Neural progenitor cell (in vitro differentiated cells): ENCODE data around the gene HAUS8. TPM values are rescaled to one million over a fixed set of nuclear protein-coding genes. Genes with fewer than 3 reads are reported as not detected.

ENCODE experiments used
- DNase-seq: peaks from one replicate; pipeline ENCODE4 v3.0.0-alpha.2; 2016; ENCODE audit warnings: low spot score
- H2AFZ ChIP-seq: fragments of 200-600 bp; sonication (generic); replicated peaks from 2 replicates; pipeline ENCODE4 v1.6.1; 2016; ENCODE audit warnings: antibody characterized with exemption
- H3F3A ChIP-seq: fragments of 200-600 bp; sonication (generic); 2 replicates; pipeline ENCODE4 v1.6.1; 2016; ENCODE audit warnings: antibody characterized with exemption, low read depth
- H3K27ac ChIP-seq: fragments of 200-600 bp; sonication (generic); 2 replicates; pipeline ENCODE4 v1.5.1; 2016; ENCODE audit warnings: mild to moderate bottlenecking
- H3K27me3 ChIP-seq: fragments of 200-600 bp; sonication (generic); 2 replicates; pipeline ENCODE4 v1.6.1; 2016; ENCODE audit warnings: mild to moderate bottlenecking, moderate library complexity
- H3K36me3 ChIP-seq: fragments of 200-600 bp; sonication (generic); 2 replicates; pipeline ENCODE4 v1.5.1; 2016
- H3K4me1 ChIP-seq: fragments of 200-600 bp; sonication (generic); 2 replicates; pipeline ENCODE4 v1.6.1; 2016; ENCODE audit warnings: mixed run types
- H3K4me2 ChIP-seq: fragments of 200-600 bp; sonication (generic); 2 replicates; pipeline ENCODE4 v1.6.1; 2016
- H3K4me3 ChIP-seq: fragments of 200-600 bp; sonication (generic); 2 replicates; pipeline ENCODE4 v1.5.1; 2016
- H3K79me2 ChIP-seq: fragments of 200-600 bp; sonication (generic); 2 replicates; pipeline ENCODE4 v1.6.1; 2016; ENCODE audit warnings: low read depth
- H3K9ac ChIP-seq: fragments of 200-600 bp; sonication (generic); 2 replicates; pipeline ENCODE4 v1.6.1; 2016
- H3K9me3 ChIP-seq: fragments of 200-600 bp; sonication (generic); 2 replicates; pipeline ENCODE4 v1.5.1; 2016; ENCODE audit warnings: low read depth
- H4K20me1 ChIP-seq: fragments of 200-600 bp; sonication (generic); 2 replicates; pipeline ENCODE4 v1.6.1; 2016; ENCODE audit warnings: low read depth
- H3K27ac Mint-ChIP-seq: 3 replicates; pipeline ENCODE4 v1.8.0; 2021; ENCODE audit warnings: mixed read lengths
- H3K27me3 Mint-ChIP-seq: 2 replicates; pipeline ENCODE4 v1.8.0; 2022; ENCODE audit warnings: low read depth, mild to moderate bottlenecking, inconsistent platforms, moderate library complexity, mixed read lengths; ENCODE audit not compliant: insufficient read depth
- H3K36me3 Mint-ChIP-seq: 3 replicates; pipeline ENCODE4 v1.8.0; 2021; ENCODE audit warnings: mixed read lengths
- H3K4me1 Mint-ChIP-seq: 3 replicates; pipeline ENCODE4 v1.8.0; 2021; ENCODE audit warnings: mixed read lengths
- H3K4me3 Mint-ChIP-seq: 3 replicates; pipeline ENCODE4 v1.8.0; 2021; ENCODE audit warnings: mild to moderate bottlenecking, moderate library complexity, mixed read lengths
- H3K9me3 Mint-ChIP-seq: 3 replicates; pipeline ENCODE4 v1.8.0; 2020; ENCODE audit warnings: mixed read lengths
- CTCF ChIP-seq: fragments of 200-600 bp; sonication (generic); IDR thresholded peaks from 2 replicates; pipeline ENCODE4 v1.5.1; 2017; ENCODE audit warnings: antibody characterized with exemption, mild to moderate bottlenecking
- EZH2 ChIP-seq: fragments of 200-600 bp; sonication (generic); IDR thresholded peaks from 2 replicates; pipeline ENCODE4 v1.6.1; 2017; ENCODE audit warnings: antibody characterized with exemption, mild to moderate bottlenecking, moderate library complexity
- EZH2phosphoT487 ChIP-seq: fragments of 200-600 bp; sonication (generic); IDR thresholded peaks from 2 replicates; pipeline ENCODE4 v1.6.1; 2017; ENCODE audit warnings: antibody characterized with exemption
- total RNA-seq: library from RNA; depleted of rRNA; stranded (reverse); fragments of >200 nt; gene quantifications from 2 replicates; pipeline ENCODE4 v1.2.3, GENCODE V29; 2015; ENCODE audit warnings: low replicate concordance

HAUS8 gene
- total RNA-seq, 1 donor from 2014 or later, result 15.6 TPM

- Histone ChIP-seq H2AFZ (no peak overlapping the region), H3K79me2 (peaks cover 49% of the 10 kb centered on the region), H3K27me3 (no peaks in the 10 kb centered on the region), H3K36me3 (no peaks in the 10 kb centered on the region), H3K27ac (no peak overlapping the region), H3K4me2 (no peak overlapping the region), H3K4me3 (no peak overlapping the region), H3K9ac (no peak overlapping the region), H3K4me1 (peaks cover 3% of the 10 kb centered on the region), H4K20me1 (peaks cover 33% of the 10 kb centered on the region), H3F3A (peaks cover 10% of the 10 kb centered on the region), H3K9me3 (no peaks in the 10 kb centered on the region)
- Mint-ChIP-seq H3K4me3 (no peak overlapping the region), H3K27ac (no peak overlapping the region), H3K4me1 (peaks cover 33% of the 10 kb centered on the region), H3K9me3 (peaks cover 2% of the 10 kb centered on the region), H3K27me3 (no peaks in the 10 kb centered on the region), H3K36me3 (peaks cover 32% of the 10 kb centered on the region)
- DNase-seq, result no peak
- TF ChIP-seq EZH2, result no peak
- no peak for TF ChIP-seq CTCF
- TF ChIP-seq EZH2phosphoT487, result no peak
Observed at GRCh38 chr19:17069193-17069592, 6.1 kb downstream of the HAUS8 start.

GRCh38 chr19:17063428-17063827, 11.8 kb downstream of the HAUS8 start:
- Mint-ChIP-seq H3K27me3 (no peaks in the 10 kb centered on the region), H3K4me3 (no peak overlapping the region), H3K27ac (no peak overlapping the region), H3K4me1 (peaks cover 9% of the 10 kb centered on the region), H3K9me3 (peaks cover 3% of the 10 kb centered on the region), H3K36me3 (peaks cover 30% of the 10 kb centered on the region)
- no peaks in the 10 kb centered on the region for H3K4me1 ChIP-seq
- H3F3A ChIP-seq, result peaks cover 4% of the 10 kb centered on the region
- H3K4me2 ChIP-seq, result no peak overlapping the region
- no peaks in the 10 kb centered on the region for H3K27me3 ChIP-seq
- no peak overlapping the region for H2AFZ ChIP-seq
- H3K27ac ChIP-seq, result no peak overlapping the region
- no peak for TF ChIP-seq CTCF
- TF ChIP-seq EZH2, result no peak
- TF ChIP-seq EZH2phosphoT487, result no peak
- no peak overlapping the region for H3K4me3 ChIP-seq
- DNase-seq, result no peak
- no peaks in the 10 kb centered on the region for H3K9me3 ChIP-seq
- no peak overlapping the region for H3K9ac ChIP-seq
- H4K20me1 ChIP-seq, result peaks cover 6% of the 10 kb centered on the region
- H3K36me3 ChIP-seq, result peaks cover 11% of the 10 kb centered on the region
- H3K79me2 ChIP-seq, result peaks cover 57% of the 10 kb centered on the region

- H2AFZ ChIP-seq, result no peak overlapping the region
- no peaks in the 10 kb centered on the region for H3K27me3 Mint-ChIP-seq
Observed at GRCh38 chr19:17061691-17062090, 13.6 kb downstream of the HAUS8 start.

More at GRCh38 chr19:17061691-17062090, 13.6 kb downstream of the HAUS8 start:
- Histone ChIP-seq H3K79me2 (peaks cover 52% of the 10 kb centered on the region), H3K9ac (no peak overlapping the region), H3F3A (no peaks in the 10 kb centered on the region), H3K4me3 (no peak overlapping the region), H3K4me1 (no peaks in the 10 kb centered on the region), H3K4me2 (no peak overlapping the region), H3K9me3 (no peaks in the 10 kb centered on the region), H3K36me3 (peaks cover 16% of the 10 kb centered on the region), H4K20me1 (peaks cover 6% of the 10 kb centered on the region), H3K27ac (no peak overlapping the region), H3K27me3 (no peaks in the 10 kb centered on the region)
- no peak overlapping the region for H3K4me3 Mint-ChIP-seq
- no peak for DNase-seq
- no peak overlapping the region for H3K27ac Mint-ChIP-seq
- no peak for TF ChIP-seq EZH2phosphoT487
- no peak for TF ChIP-seq EZH2
- no peak for TF ChIP-seq CTCF
- peaks cover 36% of the 10 kb centered on the region for H3K36me3 Mint-ChIP-seq
- H3K4me1 Mint-ChIP-seq, result peaks cover 2% of the 10 kb centered on the region
- H3K9me3 Mint-ChIP-seq, result peaks cover 3% of the 10 kb centered on the region
